T-helper 1 cell (primary cell): Measurements from ENCODE around the gene ZDHHC11.

Experiments used
- DNase-seq, 5 donors: peaks; one replicate each; pipeline ENCODE4 v3.0.0-alpha.2; 2012 to 2020
- total RNA-seq, 4 donors: gene quantifications; one replicate each; lab custom pipeline; 2026; lab: John Stamatoyannopoulos, UW

The ZDHHC11 gene, protein sequence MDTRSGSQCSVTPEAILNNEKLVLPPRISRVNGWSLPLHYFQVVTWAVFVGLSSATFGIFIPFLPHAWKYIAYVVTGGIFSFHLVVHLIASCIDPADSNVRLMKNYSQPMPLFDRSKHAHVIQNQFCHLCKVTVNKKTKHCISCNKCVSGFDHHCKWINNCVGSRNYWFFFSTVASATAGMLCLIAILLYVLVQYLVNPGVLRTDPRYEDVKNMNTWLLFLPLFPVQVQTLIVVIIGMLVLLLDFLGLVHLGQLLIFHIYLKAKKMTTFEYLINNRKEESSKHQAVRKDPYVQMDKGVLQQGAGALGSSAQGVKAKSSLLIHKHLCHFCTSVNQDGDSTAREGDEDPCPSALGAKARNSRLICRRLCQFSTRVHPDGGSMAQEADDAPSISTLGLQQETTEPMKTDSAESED
- total RNA-seq, result 5.9 to 17.9 (median 6.7) reads per million in 4 donors

DNA sequence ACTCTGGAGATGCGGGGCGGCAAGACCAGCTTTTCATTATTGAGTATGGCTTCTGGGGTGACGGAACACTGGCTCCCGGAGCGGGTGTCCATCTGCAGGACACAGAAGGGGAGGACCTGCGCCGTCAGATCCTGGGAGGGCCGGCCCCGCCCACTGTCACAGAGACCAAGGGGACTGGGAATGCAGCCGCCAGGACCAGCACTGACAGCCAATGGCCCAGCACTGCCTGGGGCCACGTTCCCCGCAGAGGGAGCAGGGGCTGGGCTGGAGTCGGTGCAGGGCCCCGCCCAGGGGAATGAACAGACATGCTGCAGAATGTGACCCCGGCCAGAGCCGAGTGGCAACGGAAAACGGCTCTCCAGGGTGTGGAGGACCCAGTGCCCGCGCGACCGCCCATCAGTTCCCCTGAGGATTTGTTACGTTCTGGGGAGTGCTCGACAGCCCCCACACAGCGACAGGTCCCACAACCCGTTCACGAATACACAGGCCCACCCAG, at the start of gene ZDHHC11:
TSS of gene ZDHHC11 (minus strand) at position 476 of the 496 bp plus-strand sequence. CDS start at position 92, 384 bp downstream.
- DNase-seq, result no peak

DNA sequence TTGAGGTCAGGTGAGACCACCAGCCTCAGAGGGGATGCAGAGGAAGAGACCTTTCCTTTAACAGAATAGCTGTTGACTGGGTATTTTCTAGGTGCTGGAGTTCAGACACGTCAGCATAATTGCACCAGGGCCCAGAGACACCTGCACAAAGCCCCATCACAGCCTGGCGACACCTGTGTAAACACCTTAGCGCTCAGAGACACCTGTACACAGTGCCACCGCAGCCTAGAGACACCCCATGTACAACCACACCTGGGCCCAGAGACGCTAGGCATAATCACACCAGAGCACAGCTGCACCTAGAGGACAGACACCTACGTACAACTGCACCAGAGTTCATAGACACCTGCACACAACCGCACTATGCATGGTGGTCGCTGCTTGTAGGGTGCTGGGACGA, 42.9 kb upstream of the ZDHHC11 start:
- DNase-seq, result no peak

DNA sequence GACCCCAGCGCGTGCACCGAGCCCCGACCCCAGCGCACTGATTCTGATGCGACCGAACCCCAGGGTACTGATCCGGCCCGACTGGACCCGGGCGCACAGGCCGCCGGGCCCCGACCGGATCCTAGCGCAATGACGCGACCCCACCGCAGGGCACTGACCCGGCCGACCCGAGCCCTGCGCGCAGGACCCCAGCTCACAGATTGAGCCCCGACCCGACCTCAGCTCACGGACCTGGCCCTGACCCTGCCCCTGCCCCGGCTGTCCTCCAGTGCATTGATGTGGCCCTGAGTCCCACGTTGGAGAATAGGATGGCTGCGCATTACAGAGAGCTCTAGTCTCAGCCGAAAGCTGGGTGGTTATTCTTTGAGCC, 42.3 kb upstream of the ZDHHC11 start:
- peak in 1 of 5 donors; percentile 13 for DNase-seq

DNA sequence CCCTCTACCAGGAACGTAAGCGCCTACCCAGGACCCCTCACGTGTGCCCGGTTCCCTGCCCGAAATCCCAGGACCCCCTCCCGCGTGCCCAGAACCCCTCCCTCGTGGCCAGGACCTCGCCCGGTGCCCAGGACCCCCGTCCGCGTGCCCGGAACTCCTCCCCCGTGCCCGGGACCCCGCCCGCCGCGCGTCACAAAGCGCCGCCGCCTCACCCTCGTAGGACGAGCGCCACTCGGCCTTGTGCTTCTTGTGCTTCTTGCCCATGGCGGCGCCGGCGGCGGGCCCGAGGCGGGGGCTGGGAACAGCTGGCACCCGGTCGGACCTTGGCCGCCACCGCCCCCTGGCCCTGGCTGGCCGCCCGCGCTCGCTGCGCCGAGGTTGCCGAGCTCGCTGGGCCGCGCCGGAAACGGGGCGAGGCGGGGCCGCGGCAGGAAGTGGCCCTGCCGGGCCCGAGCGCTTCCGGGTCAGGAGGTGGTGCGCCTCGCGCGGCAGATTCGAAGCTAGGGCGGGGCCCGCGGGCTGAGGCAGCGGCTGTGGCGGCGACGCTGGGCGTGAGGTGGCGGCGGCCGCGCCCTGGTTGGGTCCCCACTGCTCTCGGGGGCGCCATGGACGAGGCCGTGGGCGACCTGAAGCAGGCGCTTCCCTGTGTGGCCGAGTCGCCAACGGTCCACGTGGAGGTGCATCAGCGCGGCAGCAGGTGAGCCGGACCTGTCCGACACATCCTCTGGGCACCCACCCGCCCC, 41.8 kb upstream of the ZDHHC11 start, which contains the start of the genes BRD9 and TRIP13:
TSS of gene BRD9 (minus strand) at position 408 of the 743 bp plus-strand sequence. CDS start at position 264, 144 bp downstream.
TSS of gene TRIP13 (plus strand) at position 491 of the 743 bp plus-strand sequence. CDS start at position 606, 115 bp downstream.
- peak; percentile 70 to 87 (median 74) for DNase-seq

DNA sequence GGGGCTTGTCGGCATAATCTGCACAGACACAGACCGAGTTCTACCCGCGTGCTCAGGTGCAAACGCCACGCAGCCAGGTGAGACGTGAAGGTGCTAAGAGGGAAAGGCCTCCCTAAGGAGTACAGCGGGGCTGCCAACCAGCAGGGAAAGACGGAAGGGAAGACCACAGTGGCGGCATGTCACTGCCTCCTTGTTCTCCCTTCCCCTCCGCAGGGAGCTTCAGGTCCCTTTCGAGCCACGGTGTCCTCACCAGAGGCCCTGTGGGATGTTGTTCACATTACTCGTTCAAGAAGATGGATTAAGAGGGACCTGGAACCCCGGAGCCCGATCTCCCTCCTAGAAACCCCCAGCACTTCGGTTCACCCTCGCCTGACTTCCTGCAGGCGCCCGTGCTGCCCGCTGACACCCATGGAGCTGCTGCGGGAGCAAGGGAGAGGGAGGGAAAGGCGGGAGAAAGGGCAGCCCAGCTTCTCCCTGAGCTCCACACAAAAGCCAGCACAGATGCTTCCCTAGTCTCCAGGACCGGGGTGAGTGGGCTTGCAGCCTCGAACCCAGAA, 41.1 kb upstream of the ZDHHC11 start:
- peak in 1 of 5 donors; percentile 15 for DNase-seq

DNA sequence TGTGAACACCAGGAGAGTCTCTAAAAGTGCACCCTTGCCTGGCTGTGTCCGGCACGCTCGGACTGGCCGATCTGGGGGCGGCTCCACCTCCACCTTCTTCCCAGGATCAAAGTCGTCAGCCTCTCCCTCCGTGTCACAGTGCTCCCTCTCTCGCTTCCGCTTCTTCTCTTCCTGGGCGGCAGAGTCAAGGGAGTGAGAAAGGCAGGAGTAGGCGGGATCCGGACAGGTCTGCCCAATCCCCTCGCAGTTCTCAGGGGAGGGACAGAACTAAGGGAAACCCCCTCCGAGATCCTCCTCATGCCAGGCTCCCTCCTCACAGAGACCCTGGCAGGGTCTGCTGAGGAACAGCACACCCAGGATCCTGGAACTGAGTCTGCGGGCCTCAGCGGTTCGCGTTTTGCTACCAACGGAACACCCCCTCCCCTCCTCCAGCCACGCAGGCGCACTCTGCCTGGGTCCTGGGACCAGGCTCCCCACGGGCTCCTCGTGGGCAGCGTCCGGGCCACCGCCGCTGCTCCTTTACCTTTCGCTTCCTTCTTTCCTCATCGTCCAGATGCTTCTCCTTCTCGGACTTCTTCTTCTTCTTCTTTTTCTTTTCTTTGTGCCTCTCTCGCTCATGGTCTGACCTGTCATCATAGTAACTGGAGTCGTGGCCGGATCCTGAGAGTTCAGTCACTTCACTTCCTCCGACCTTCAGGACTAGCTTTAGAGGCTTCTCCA, 40.5 kb upstream of the ZDHHC11 start:
- no peak for DNase-seq

DNA sequence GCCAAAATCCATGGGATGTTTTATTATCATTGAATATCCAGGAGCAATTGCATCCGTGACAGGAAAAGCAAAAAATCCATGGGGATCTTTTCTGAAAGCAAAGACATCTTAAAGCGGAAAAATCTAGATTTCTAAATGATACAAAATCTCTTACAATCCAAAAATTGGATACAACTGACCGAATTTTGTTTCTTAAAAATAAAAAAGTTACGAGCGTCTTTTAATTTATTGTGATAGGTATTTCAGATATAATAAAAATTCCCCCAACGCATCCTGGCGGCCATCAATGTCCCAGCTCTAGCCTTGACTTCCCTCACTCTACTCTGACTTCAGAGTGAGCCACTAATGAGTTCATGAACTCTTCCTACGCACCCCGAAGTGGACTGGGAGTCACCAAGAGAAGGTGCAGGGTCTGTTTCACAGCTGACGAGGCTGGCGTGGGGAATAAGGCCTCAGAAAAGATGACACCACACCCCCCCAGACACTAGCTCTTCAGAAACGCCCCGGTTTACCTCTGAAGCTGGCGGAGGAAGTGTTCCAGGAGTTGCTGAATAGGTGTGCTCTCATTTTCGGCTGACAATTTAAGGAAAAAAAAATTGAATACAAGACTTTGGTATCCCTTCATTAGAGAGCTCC, 38.4 kb upstream of the ZDHHC11 start:
- no peak for DNase-seq

DNA sequence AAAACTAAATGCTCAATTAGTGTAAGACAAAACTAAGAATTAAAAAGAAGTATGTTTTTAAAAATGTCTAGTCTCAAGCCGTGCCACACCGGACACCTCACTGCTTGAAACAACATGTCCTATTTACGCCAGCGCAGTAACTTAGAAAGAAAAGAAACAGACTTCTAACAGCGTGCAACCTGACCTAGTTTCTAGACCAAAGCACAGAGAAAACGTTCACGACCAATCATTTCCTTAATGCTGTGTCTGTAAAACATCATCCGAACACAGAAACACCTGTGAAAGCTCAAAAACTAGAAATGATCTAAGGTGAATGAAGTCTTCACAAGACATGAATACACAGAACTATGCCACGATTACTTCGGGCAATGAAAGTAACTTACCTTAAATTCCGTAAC, 37.9 kb upstream of the ZDHHC11 start:
- no peak for DNase-seq

DNA sequence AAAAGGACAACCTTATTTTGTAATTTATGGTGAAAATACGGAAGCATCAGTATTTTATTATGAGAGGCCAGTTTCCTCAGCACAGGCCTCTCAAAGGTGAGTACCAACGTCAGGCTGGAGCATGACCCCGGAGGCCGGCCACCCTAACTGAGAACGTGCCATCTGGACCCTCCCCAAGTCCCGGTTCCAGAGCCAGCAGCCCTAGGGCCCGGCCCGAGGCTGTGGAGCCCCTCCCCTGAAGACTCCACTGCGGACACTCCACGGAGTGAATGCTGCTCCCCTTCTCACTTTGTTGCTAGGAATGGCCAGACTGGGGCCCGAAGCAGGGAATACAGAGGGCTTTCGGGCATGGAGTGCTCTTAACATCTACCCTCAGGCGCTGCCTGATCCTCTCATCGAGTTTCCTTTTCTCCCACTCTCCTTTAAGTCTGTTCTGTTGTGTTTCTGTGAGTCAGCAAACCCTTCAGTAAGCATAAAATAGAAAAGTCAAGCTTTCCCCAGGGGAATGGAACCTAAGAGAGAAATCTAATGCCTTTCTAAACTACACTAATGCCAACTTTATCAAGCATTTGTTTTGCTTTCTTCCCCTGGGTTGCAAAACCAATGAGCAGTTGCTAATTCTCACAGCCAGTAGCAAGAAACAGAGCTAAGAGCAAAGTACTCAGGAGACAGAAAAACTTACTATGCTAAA, 37.3 kb upstream of the ZDHHC11 start:
- no peak for DNase-seq

DNA sequence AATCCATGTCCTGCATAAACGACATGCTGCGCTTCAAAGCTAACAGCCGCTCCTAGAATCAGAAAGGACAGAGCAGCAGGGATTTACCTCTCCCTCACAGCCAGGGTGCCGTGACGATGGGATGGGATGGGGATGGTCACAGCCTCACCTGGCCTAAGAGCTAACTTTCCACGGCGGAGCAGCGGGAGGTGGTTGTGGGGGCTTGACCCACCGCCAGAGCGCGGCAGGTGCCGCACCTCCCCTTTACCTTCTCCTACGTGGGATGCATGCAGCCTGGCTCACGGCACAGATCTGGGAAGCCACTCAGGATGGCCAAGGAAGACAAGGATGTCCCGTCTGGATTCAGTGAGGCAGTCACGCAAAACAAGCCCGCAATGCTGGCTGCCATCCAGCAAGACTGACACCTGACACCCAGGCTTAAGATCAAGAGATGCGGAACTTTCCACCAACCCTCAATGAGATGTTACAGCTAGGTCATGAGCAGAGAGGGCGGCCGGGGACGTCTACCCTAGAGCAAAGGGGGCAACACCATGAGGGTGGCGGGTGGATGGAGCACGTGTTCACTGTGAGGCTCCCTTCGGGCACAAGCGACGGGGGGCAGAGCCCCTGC, 36.0 kb upstream of the ZDHHC11 start:
- no peak for DNase-seq

DNA sequence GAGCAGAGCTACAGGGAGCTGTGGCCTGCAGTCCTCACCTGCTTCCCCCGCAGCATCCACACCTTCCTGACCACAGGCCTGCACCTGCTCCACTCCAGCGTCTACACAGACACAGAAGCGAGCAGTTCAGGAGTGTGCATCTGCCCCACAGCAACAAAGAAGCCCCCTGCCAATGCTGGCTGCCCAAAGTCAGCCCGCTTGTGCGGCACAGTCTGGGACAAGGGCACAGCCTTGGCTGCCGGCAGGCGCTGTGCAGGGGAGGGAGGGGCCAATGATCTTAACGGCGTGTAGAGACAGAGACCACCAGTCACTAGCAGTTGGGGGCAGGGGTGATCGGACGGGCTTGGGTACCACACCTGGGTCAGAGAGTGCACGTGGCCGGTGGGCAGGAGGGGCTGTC, 35.2 kb upstream of the ZDHHC11 start:
- no peak for DNase-seq

DNA sequence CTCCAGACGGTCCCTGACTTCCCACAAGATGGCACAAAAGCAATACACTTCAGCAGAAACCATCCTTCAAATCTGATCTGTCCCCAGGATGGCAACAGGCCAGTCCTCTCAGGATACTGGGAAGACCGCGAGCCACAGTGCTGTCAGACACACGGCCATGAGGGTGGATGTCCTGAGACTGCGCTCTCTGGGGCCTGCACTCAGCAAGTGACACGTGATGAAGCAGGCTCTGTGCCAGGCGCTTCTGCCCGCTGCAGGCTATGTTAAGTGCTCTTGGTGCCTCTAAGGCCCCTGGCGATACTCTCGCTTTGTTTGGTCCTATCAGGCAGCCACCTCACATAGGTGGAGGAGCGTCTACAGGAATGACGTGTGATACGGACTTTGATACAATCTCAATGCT, 34.7 kb upstream of the ZDHHC11 start:
- no peak for DNase-seq

DNA sequence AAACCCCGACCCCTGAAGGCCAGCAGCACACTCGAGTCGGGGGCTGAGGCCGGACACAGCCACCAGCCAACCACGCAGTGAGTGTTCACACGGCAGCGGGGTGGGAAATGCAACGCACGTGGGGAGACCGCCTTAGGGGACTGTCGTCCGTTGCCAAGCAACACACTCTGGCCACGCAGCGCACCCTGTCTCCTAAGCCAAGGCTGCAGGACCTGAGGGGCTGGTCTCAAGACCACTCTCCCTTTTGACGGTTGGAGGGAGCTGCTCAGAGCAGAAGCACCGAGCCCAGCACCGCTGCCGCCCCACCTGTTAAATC, 34.3 kb upstream of the ZDHHC11 start:
- no peak for DNase-seq

DNA sequence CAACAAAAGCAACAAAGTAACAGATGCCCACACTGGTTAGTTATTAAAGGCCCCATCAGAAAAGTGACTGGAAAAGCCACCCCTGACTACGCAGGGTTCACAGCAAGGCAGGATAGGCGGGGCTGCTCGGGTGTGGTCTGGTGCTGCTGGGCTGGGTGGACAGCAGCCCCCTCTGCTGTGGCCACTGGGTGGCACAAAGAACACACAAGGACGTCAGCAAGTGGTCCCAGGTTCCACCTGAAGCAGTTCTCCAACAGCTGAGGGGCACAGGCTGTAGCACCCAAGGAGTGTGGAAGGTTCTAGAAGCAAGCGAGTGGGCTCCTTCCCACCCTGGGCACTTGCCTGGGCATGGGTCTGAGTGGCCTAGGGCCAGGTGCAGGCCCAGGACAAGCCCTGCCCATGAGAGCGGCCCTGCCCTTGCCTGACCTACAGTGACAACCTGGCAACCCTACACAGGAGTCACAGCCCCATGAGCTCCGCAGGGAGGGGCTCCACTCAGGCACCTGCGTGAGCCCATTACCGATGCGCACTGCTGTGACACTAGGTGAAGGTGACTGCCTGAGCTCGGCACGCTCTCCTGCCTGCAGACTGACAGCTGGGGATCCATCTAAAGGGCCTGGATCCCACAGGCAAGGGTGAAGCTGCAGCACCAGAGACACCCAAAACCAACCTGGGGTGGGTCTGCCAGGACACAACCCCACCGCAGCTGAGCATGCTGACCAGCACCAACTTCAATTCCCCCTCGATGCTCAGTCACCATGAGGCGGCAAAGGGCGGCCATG, 33.8 kb upstream of the ZDHHC11 start:
- no peak for DNase-seq

DNA sequence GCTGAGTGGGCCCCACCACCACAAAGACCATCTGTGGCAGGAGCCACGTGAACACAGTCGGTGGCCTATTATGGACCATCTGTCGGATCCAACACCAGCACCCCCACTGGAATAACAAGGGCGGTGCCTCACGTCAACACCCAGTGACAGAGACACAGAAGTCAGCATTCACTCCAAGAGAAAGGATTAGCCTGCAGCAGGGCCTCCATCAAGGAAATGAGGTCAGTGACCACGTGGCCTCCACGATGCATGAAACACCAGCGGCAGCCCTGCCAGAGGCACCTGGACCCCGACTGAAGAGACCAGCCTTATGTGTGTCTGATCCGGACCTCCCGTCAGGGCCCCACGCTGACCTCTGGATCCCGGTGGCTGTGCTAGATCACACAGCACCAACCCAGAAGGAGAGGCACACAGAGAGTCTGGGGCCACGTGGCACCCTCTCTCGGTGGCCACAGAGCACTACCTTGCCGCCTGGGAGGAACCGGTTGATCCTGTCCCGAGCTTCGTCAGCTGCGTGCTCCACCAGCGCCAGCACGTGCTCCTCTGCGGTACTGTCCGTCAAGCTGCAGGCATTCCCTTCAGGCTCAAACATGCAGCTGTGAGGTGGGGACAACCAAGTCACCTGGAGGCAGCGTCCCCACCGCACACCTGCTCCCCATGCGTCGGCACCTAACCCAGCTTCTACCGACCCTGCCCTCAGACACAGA, 32.8 kb upstream of the ZDHHC11 start:
- no peak for DNase-seq

DNA sequence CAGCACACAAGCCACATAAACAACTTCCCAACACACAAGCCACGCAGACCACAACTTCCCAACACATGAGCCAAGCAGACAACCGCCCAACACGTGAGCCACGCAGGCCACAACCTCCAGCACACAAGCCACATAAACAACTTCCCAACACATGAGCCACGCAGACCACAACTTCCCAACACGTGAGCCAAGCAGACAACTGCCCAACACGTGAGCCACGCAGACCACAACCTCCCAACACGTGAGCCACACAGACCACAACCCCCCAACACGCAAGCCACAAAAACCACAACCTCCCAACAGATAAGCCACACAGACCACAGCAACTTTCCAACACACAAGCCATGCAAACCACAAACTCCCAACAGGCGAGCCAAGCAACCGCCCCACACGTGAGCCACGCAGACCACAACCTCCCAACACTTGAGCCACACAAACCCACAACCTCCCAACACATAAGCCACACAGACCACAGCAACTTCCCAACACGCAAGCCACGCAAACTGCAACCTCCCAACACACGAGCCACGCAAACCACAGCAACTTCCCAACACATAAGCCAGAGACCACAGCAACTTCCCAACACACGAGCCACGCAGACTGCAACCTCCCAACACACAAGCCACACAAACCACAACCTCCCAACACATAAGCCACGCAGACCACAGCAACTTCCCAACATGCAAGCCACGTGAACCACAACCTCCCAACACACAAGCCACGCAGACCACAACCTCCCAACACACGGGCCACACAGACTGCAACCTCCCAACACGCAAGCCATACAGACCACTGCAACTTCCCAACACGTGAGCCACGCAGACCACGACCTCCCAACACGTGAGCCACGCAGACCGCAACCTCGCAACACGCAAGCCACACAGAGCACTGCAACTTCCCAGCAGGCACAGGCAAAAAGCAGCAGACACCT, 31.7 kb upstream of the ZDHHC11 start:
- DNase-seq, result no peak

DNA sequence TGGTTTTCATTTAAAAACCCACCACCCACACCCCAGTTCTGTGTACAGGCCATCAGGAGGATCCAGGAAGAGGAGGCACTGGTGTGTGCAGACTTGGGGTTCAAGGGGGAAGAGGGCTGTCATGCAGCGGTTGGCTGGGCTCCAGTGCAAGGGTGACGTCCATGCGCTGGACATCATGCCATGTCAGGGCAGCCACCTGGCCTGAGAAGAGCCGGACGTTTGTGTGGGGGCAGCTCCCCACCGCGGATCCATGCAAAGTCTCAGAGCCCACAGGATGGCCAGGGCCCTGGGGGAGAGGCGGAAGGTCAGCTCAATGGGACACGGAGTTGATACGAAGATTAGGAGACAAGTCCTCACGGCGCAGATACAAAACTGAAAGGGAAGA, 30.8 kb upstream of the ZDHHC11 start:
- DNase-seq, result no peak

DNA sequence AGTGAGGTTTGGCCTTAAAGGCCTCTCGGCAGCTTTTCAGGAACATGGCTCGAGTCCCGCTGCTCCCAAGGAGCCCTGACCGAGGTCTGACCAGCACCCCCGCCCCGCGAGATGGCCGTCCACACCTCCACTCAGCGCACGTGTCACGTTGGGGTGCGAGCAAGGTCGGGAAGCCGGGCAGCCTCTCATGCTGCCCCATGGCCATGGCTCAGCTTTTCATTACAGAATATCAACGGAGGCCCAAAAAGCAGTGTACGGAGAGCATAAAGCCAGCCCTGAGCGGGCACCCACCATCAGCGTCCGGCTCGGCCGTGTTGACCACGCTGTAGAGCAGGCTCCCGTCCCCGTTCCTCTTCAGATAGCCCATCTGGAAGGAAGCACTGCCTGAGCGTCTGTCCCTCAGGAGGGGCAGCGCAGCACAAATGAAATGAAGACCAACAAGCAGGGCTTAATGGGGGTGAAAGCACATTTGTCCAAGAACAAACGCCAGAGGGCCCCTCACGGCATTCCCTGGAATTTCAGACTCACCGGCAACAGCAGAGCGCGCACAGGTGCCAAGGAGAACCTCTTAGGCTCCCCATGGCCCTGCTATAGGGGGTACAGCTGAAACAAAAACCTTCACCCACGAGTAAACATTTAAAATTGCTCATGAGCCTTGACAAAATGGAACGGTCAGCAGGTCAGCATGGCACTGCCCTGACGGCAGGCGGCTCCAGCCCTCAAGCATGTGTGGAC, 30.2 kb upstream of the ZDHHC11 start:
- no peak for DNase-seq
